GM23338 (cell line): ENCODE data around the gene MYH15. TPM values are rescaled to one million over a fixed set of nuclear protein-coding genes. Genes with fewer than 3 reads are reported as not detected.

ENCODE experiments used
- ATAC-seq: fragments of 200-7000 bp; cut with Tn5 transposase; 3 replicates; pipeline ENCODE4 v1.9.1; 2020
- DNase-seq: peaks from one replicate; pipeline ENCODE4 v3.0.0-alpha.2; 2015; ENCODE audit warnings: low spot score
- H2AFZ ChIP-seq: fragments of 200-600 bp; sonication (generic); 2 replicates; pipeline ENCODE4 v1.8.0; 2016; ENCODE audit warnings: antibody characterized with exemption, mild to moderate bottlenecking, moderate library complexity
- H3F3A ChIP-seq: fragments of 200-600 bp; sonication (generic); replicated peaks from 2 replicates; pipeline ENCODE4 v1.8.0; 2017; ENCODE audit warnings: antibody characterized with exemption, mixed run types, low read depth
- H3K27ac ChIP-seq: fragments of 200-600 bp; sonication (generic); 2 replicates; pipeline ENCODE4 v1.6.1; 2016; ENCODE audit warnings: low read depth
- H3K27me3 ChIP-seq: fragments of 200-600 bp; sonication (generic); 2 replicates; pipeline ENCODE4 v1.8.0; 2016; ENCODE audit warnings: mild to moderate bottlenecking, mixed run types, moderate library complexity; ENCODE audit not compliant: insufficient read depth
- H3K36me3 ChIP-seq: fragments of 200-600 bp; sonication (generic); 2 replicates; pipeline ENCODE4 v1.8.0; 2016; ENCODE audit warnings: mild to moderate bottlenecking; ENCODE audit not compliant: insufficient read depth
- H3K4me1 ChIP-seq: fragments of 200-600 bp; sonication (generic); 2 replicates; pipeline ENCODE4 v1.8.0; 2016; ENCODE audit warnings: mild to moderate bottlenecking, moderate library complexity; ENCODE audit not compliant: insufficient read depth
- H3K4me2 ChIP-seq: fragments of 200-600 bp; sonication (generic); 2 replicates; pipeline ENCODE4 v1.7.1; 2017; ENCODE audit warnings: mixed run types
- H3K4me3 ChIP-seq: fragments of 200-600 bp; sonication (generic); 2 replicates; pipeline ENCODE4 v1.6.1; 2016; ENCODE audit warnings: mixed run types
- H3K79me2 ChIP-seq: fragments of 200-600 bp; sonication (generic); replicated peaks from 2 replicates; pipeline ENCODE4 v1.8.0; 2017; ENCODE audit warnings: mild to moderate bottlenecking; ENCODE audit not compliant: insufficient read depth
- H3K9me2 ChIP-seq: fragments of 200-600 bp; sonication (generic); 2 replicates; pipeline ENCODE4 v1.8.0; 2017; ENCODE audit not compliant: insufficient read depth
- H4K20me1 ChIP-seq: fragments of 200-600 bp; sonication (generic); replicated peaks from 2 replicates; pipeline ENCODE4 v1.8.0; 2017; ENCODE audit warnings: mild to moderate bottlenecking; ENCODE audit not compliant: insufficient read depth
- H3K27ac Mint-ChIP-seq: 2 replicates; pipeline ENCODE4 v1.8.0; 2020; ENCODE audit warnings: inconsistent platforms, mild to moderate bottlenecking, moderate library complexity, mixed read lengths
- H3K27me3 Mint-ChIP-seq: 3 replicates; pipeline ENCODE4 v1.8.0; 2022; ENCODE audit warnings: low read depth, mild to moderate bottlenecking, moderate library complexity, mixed read lengths, inconsistent platforms; ENCODE audit not compliant: insufficient read depth, poor library complexity
- H3K36me3 Mint-ChIP-seq: 3 replicates; pipeline ENCODE4 v1.8.0; 2021; ENCODE audit warnings: low read depth, mild to moderate bottlenecking, inconsistent platforms, moderate library complexity, mixed read lengths
- H3K4me1 Mint-ChIP-seq: 3 replicates; pipeline ENCODE4 v1.8.0; 2020; ENCODE audit warnings: mild to moderate bottlenecking, inconsistent platforms, mixed read lengths
- H3K4me3 Mint-ChIP-seq: 3 replicates; pipeline ENCODE4 v1.8.0; 2021; ENCODE audit warnings: moderate library complexity, mild to moderate bottlenecking, inconsistent platforms, mixed read lengths
- H3K9me3 Mint-ChIP-seq: 3 replicates; pipeline ENCODE4 v1.8.0; 2020; ENCODE audit warnings: moderate library complexity, mild to moderate bottlenecking, inconsistent platforms, mixed read lengths
- CREB1 ChIP-seq: fragments of 250-450 bp; sonication (Bioruptor Pico); IDR thresholded peaks from 2 replicates; pipeline ENCODE4 v1.5.0; 2020; ENCODE audit warnings: low read depth, mild to moderate bottlenecking, moderate library complexity
- EZH2phosphoT487 ChIP-seq: fragments of 200-600 bp; sonication (generic); IDR thresholded peaks from one replicate; pipeline ENCODE4 v1.8.1; 2018; ENCODE audit warnings: antibody characterized with exemption; ENCODE audit not compliant: unreplicated experiment
- NANOG ChIP-seq: IDR thresholded peaks from 2 replicates; pipeline ENCODE4 v1.6.1; 2016; ENCODE audit warnings: antibody characterized with exemption, borderline replicate concordance
- POLR2AphosphoS5 ChIP-seq: IDR thresholded peaks from 2 replicates; pipeline ENCODE4 v1.6.1; 2016; ENCODE audit warnings: antibody characterized with exemption, low read depth
- polyA plus RNA-seq: library from polyadenylated mRNA; unstranded; fragments of >200 nt; fragmentation: Nextera tagmentation; extraction: Ambion mirVana; gene quantifications from 2 replicates; pipeline ENCODE4 v1.2.1, GENCODE V29; 2016
- total RNA-seq: library from RNA; depleted of rRNA; stranded (reverse); fragments of >200 nt; shearing (Covaris generic); gene quantifications from 2 replicates; pipeline ENCODE4 v1.2.3, GENCODE V29; 2014
- TF ChIP-seq, protein P1 (sequence below): IDR thresholded peaks from 2 replicates; pipeline ENCODE4 v1.6.1; 2016; ENCODE audit warnings: antibody characterized with exemption
- TF ChIP-seq, protein P2 (sequence below): IDR thresholded peaks from one replicate; pipeline ENCODE4 v1.6.1; 2018; ENCODE audit warnings: antibody characterized with exemption; ENCODE audit not compliant: unreplicated experiment
- TF ChIP-seq, protein P3 (sequence below): fragments of 250-450 bp; sonication (Bioruptor Pico); IDR thresholded peaks from 2 replicates; pipeline ENCODE4 v1.5.0; 2020; ENCODE audit warnings: mild to moderate bottlenecking, moderate library complexity

Gene MYH15
- total and polyA plus RNA-seq, 2 experiments from 2014 or later: 0.07 TPM; not detected in 1

DNA sequence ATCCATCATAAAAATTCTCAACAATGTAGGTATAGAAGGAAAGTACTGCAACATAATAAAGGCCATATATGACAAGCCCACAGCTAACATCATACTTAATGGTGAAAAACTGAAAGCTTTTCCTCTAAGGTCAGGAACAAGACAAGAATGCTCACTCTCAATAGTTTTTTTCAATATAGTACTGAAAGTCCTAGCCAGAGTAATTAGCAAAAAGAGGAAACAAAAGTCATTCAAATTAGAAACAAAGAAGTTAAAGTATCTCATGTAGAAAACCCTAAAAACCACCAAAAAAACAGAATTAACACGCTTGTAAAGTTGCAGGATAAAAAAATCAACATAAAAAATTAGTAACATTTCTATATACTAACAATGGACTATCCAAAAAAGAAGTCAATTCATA, 61.8 kb downstream of the MYH15 start:
- H3K4me1 Mint-ChIP-seq: peaks cover 4% of the 10 kb centered on the region
- no peak for ATAC-seq

More for the DNA sequence above, 61.8 kb downstream of the MYH15 start:
- Histone ChIP-seq H3K9me2 (no peaks in the 10 kb centered on the region; the same call in 1 of the 2 replicates), H4K20me1 (no peaks in the 10 kb centered on the region), H3K27me3 (no peaks in the 10 kb centered on the region), H3K4me2 (no peak overlapping the region), H3K27ac (no peak overlapping the region), H2AFZ (no peak overlapping the region), H3K79me2 (no peaks in the 10 kb centered on the region), H3K4me1 (no peaks in the 10 kb centered on the region), H3K4me3 (no peak overlapping the region), H3K36me3 (no peaks in the 10 kb centered on the region; the same call in 1 of the 2 replicates), H3F3A (no peaks in the 10 kb centered on the region)
- Mint-ChIP-seq H3K4me3 (no peak overlapping the region), H3K27ac (no peak overlapping the region), H3K36me3 (peaks cover 17% of the 10 kb centered on the region), H3K27me3 (no peaks in the 10 kb centered on the region), H3K9me3 (peaks cover 19% of the 10 kb centered on the region)
- TF ChIP-seq, protein P1, sequence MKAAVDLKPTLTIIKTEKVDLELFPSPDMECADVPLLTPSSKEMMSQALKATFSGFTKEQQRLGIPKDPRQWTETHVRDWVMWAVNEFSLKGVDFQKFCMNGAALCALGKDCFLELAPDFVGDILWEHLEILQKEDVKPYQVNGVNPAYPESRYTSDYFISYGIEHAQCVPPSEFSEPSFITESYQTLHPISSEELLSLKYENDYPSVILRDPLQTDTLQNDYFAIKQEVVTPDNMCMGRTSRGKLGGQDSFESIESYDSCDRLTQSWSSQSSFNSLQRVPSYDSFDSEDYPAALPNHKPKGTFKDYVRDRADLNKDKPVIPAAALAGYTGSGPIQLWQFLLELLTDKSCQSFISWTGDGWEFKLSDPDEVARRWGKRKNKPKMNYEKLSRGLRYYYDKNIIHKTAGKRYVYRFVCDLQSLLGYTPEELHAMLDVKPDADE: no peak
- TF ChIP-seq, protein P2, sequence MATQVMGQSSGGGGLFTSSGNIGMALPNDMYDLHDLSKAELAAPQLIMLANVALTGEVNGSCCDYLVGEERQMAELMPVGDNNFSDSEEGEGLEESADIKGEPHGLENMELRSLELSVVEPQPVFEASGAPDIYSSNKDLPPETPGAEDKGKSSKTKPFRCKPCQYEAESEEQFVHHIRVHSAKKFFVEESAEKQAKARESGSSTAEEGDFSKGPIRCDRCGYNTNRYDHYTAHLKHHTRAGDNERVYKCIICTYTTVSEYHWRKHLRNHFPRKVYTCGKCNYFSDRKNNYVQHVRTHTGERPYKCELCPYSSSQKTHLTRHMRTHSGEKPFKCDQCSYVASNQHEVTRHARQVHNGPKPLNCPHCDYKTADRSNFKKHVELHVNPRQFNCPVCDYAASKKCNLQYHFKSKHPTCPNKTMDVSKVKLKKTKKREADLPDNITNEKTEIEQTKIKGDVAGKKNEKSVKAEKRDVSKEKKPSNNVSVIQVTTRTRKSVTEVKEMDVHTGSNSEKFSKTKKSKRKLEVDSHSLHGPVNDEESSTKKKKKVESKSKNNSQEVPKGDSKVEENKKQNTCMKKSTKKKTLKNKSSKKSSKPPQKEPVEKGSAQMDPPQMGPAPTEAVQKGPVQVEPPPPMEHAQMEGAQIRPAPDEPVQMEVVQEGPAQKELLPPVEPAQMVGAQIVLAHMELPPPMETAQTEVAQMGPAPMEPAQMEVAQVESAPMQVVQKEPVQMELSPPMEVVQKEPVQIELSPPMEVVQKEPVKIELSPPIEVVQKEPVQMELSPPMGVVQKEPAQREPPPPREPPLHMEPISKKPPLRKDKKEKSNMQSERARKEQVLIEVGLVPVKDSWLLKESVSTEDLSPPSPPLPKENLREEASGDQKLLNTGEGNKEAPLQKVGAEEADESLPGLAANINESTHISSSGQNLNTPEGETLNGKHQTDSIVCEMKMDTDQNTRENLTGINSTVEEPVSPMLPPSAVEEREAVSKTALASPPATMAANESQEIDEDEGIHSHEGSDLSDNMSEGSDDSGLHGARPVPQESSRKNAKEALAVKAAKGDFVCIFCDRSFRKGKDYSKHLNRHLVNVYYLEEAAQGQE: no peak
- TF ChIP-seq EZH2phosphoT487 (no peak), NANOG (no peak), CREB1 (CRISPR knock-in tag) (no peak), POLR2AphosphoS5 (no peak)
- TF ChIP-seq, protein P3, sequence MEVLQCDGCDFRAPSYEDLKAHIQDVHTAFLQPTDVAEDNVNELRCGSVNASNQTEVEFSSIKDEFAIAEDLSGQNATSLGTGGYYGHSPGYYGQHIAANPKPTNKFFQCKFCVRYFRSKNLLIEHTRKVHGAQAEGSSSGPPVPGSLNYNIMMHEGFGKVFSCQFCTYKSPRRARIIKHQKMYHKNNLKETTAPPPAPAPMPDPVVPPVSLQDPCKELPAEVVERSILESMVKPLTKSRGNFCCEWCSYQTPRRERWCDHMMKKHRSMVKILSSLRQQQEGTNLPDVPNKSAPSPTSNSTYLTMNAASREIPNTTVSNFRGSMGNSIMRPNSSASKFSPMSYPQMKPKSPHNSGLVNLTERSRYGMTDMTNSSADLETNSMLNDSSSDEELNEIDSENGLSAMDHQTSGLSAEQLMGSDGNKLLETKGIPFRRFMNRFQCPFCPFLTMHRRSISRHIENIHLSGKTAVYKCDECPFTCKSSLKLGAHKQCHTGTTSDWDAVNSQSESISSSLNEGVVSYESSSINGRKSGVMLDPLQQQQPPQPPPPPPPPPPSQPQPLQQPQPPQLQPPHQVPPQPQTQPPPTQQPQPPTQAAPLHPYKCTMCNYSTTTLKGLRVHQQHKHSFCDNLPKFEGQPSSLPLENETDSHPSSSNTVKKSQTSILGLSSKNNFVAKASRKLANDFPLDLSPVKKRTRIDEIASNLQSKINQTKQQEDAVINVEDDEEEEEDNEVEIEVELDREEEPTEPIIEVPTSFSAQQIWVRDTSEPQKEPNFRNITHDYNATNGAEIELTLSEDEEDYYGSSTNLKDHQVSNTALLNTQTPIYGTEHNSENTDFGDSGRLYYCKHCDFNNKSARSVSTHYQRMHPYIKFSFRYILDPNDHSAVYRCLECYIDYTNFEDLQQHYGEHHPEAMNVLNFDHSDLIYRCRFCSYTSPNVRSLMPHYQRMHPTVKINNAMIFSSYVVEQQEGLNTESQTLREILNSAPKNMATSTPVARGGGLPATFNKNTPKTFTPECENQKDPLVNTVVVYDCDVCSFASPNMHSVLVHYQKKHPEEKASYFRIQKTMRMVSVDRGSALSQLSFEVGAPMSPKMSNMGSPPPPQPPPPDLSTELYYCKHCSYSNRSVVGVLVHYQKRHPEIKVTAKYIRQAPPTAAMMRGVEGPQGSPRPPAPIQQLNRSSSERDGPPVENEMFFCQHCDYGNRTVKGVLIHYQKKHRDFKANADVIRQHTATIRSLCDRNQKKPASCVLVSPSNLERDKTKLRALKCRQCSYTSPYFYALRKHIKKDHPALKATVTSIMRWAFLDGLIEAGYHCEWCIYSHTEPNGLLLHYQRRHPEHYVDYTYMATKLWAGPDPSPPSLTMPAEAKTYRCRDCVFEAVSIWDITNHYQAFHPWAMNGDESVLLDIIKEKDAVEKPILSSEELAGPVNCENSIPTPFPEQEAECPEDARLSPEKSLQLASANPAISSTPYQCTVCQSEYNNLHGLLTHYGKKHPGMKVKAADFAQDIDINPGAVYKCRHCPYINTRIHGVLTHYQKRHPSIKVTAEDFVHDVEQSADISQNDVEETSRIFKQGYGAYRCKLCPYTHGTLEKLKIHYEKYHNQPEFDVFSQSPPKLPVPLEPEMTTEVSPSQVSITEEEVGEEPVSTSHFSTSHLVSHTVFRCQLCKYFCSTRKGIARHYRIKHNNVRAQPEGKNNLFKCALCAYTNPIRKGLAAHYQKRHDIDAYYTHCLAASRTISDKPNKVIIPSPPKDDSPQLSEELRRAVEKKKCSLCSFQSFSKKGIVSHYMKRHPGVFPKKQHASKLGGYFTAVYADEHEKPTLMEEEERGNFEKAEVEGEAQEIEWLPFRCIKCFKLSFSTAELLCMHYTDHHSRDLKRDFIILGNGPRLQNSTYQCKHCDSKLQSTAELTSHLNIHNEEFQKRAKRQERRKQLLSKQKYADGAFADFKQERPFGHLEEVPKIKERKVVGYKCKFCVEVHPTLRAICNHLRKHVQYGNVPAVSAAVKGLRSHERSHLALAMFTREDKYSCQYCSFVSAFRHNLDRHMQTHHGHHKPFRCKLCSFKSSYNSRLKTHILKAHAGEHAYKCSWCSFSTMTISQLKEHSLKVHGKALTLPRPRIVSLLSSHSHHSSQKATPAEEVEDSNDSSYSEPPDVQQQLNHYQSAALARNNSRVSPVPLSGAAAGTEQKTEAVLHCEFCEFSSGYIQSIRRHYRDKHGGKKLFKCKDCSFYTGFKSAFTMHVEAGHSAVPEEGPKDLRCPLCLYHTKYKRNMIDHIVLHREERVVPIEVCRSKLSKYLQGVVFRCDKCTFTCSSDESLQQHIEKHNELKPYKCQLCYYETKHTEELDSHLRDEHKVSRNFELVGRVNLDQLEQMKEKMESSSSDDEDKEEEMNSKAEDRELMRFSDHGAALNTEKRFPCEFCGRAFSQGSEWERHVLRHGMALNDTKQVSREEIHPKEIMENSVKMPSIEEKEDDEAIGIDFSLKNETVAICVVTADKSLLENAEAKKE (CRISPR knock-in tag): no peak
- DNase-seq: no peak
